ENCODE data around the gene RAB14.
"Not testable (repeated sequence)": the region's sequence is repeated elsewhere in the genome, so short reads cannot be mapped to it uniquely, and the experiment has no call there.

RAB14 gene

DNA sequence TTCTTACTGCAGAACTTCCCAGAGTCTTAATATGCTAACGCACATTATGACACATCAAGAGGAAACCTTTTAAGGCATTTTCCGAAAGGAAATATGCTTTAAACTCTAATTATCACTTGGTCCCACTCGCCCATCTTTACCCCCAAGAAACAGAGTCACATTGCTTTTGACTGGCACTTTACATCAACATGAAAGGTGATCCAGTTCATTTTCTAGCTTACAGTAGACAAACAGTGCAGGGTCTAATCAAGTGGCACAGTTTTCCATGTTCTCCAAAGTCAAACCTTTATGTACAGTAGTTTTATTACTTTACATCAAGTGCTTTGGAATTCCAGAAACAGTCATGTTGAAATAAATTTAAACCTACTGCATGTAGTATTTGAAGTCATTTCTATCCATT, 12.0 kb downstream of the RAB14 start:
- DNase-seq (ENCODE audit: low read depth), result no peak

DNA sequence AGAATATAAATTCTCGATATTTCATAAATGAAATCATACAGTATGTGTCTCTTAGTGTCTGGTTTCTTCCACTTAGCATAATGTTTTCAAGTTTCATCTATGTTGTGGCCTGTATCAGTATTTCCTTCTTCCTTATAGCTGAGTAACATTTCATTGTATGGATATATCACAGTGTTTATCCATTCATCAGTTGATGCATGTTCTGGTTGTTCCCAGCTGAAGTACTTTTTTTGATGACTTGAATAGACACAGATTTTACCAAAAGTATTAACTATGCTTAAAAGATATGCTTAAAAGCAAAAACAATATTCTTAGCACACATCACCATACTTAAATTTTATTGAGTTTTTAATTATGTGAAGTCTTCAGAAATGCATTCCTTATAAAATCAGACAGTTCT, 12.7 kb downstream of the RAB14 start:
- DNase-seq (ENCODE audit: low read depth), result no peak

DNA sequence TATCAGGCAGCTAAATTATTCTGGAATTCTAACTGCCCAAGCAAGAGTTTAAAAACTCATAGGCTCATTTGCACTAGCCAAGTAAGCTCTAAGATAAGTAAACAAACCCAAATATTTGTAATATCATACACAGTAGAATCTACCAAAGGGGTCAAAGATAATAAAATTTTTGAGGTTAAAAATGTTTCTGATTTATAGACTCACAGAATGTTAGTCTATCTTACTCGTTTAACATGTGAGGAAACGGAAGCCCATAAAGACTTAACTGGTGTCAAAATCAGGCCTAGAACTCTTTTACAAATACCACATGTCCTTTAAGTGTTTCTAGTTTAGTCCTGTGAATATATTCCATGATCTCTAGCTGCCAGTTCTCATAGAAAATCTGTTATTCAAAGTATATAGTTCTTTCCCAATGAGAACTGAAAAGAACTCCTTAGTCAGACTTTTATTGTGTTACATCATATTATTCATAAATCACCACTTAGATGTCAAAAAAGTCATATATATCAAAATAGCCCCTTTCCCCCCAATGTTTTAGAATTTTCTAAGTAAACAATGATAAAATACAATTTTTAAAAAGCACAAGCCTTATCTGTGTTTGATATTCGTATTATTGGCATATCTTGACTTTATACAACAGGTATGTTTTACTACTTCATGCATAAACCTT, 13.9 kb downstream of the RAB14 start:
- DNase-seq (ENCODE audit: low read depth), result peak; percentile 83

GRCh38 chr9:121185774-121186403, 15.8 kb downstream of the RAB14 start:
- no peak for DNase-seq (ENCODE audit: low read depth)

DNA sequence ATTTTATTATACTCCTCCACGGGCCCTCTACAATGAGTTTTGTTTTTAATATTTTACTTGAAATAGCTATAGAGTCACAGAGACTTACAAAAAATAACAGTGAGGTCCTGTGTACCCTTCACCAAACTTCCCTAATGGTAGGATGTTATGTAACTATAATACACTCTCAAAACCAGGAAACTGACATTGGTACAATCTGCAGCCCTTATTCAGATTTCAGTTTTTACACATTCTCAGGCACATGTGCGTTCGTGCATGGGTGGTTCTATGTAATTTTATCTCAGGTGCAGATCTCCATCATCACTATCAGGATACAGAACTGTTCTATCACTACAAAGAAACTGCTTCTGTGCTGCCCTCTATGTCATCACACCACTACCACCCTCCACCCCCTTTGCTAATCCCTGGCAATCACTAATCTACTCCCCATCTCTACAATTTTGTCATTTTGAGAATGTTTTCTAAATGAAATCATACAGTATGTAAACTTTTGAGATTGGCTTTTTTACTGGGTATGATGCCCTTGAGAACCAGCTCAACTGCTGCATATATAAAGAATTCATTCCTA, 16.4 kb downstream of the RAB14 start:
- DNase-seq (ENCODE audit: low read depth), result no peak

- no peak for DNase-seq (ENCODE audit: low read depth)
Observed at GRCh38 chr9:121184463-121184862, 17.2 kb downstream of the RAB14 start.

DNA sequence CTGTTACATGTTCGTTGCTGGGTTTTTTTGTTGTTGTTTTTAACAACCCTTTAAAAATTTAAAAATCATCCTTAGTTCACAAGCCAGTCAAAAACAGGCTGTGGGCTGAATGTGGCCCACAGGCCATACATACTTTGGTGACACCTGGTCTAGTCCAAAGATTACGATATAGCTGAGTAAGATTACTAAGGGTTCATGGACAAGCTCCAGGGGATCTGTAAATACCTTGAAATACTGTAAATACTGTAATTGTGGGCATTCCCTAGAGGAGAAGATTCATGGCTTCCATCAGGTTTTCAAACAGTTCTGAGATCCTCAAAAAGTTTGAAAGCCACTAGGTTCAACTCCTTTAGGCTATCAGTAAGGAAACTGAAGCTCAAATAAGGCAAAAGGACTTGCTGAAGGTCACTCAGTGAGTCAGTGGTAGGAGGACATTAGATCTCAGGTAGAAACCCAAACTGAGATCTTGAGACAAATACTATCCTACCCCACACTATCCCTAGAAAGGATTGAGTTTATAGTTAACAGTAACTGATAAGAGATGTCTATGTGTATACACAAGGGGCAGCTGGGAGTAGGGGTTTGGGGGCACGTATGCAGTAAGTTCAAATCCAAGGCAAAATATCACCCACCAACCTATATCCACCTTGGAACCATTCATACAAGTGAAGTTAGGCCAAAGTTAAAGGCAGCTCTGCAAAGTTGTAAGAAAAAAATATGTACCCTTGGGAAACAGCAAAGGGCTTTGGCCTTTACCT, 17.8 kb downstream of the RAB14 start:
- no peak for DNase-seq (ENCODE audit: low read depth)

DNA sequence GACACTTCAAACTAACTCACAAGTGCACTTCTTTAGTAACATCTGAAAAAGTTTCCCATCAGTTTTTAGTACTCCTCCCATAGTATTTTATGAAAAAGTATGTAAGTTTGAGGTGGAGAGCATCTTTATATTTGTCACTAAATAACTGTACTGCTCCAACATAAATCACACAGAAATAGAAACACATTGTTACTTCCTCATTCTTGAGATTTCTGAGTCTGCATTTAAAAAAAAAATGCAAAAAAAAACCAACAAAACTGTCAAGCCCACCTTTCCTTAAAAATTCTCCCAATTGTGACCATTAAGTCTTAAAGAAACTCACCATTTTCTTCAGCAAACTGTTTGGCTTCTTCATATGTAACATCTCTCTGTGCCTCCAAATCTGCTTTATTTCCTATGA, 18.7 kb downstream of the RAB14 start:
- no peak for DNase-seq (ENCODE audit: low read depth)

GRCh38 chr9:121182101-121182836, 19.4 kb downstream of the RAB14 start:
- DNase-seq (ENCODE audit: low read depth), result no peak

- no peak for DNase-seq (ENCODE audit: low read depth)
Observed at GRCh38 chr9:121179930-121180681, 21.6 kb downstream of the RAB14 start.

DNA sequence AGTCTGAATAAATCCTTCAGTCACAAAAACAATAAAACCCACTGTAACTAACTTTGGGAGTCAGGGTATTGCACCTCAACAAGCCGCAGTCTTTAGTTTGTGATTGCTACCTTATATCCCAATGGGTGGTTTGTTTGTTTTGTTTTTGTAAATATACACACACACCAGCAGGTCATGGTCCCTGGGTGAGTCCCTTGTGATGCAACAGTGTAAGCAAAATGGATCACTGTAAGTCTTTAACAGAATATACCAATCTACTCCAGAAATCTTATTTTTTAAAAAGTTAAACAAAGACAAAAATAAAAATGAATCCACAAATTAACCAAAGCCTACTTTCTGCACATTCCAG, 22.3 kb downstream of the RAB14 start:
- not testable (repeated sequence) for DNase-seq (ENCODE audit: low read depth)

GRCh38 chr9:121178676-121179372, 22.8 kb downstream of the RAB14 start:
- no peak for DNase-seq (ENCODE audit: low read depth)

DNA sequence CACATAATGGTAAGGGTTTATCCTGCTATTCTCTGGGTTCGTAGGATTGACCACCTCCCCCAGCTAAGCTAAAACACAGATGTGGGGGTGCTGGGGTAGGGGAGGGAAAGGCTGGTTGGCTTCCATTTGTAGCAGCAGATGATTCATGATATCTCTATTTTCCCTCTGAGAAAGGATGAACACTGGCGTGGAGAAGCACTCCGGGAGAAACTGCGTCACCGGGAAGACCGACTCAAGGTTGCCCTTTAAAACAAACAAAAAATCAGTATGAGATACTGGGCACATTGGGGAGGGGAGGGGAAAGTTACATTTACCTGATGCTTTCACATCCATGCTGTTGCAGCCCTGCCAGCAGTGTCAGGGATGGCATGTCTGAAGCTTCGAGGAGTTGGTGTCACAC, 28.2 kb downstream of the RAB14 start:
- DNase-seq (ENCODE audit: low read depth), result no peak

- no peak for DNase-seq (ENCODE audit: low read depth)
Observed at GRCh38 chr9:121172726-121173487, 28.8 kb downstream of the RAB14 start.

DNA sequence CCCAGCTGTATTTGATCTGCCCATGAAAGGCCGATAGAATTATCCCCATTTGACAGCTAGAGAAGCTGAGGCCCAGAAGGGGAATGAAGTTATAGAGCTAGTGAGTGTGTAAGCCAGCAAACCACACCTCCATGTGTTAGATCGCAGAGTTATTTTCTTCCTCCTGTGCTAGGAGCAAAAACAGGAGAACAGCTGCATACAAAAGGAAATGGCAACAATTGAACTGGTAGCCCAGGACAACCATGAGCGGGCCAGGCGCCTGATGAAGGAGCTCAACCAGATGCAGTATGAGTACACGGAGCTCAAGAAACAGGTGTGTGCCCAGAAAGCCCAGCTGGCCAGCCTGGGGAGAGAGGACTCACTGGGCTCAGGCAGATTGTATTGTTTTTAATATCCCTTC, 30.4 kb downstream of the RAB14 start:
- DNase-seq (ENCODE audit: low read depth), result no peak

GRCh38 chr9:121169094-121169601, 32.5 kb downstream of the RAB14 start:
- peak; percentile 17 for DNase-seq (ENCODE audit: low read depth)

DNA sequence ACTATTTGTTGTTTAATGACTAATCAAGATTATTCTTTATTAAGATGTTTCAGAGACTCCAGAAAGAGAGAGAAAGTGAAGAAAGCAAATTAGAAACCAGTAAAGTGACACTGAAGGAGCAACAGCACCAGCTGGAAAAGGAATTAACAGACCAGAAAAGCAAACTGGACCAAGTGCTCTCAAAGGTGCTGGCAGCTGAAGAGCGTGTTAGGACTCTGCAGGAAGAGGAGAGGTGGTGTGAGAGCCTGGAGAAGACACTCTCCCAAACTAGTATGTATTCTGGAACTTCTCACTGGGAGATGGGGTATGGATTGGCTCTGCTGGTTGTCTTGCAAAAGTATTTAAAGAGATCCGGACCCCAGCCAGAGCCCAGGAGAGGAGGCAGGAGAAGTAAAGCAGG, 33.6 kb downstream of the RAB14 start:
- DNase-seq (ENCODE audit: low read depth), result no peak

- no peak for DNase-seq (ENCODE audit: low read depth)
Observed at GRCh38 chr9:121160025-121160424, 41.6 kb downstream of the RAB14 start.

GRCh38 chr9:121157939-121158338, 43.7 kb downstream of the RAB14 start:
- DNase-seq (ENCODE audit: low read depth), result no peak

DNA sequence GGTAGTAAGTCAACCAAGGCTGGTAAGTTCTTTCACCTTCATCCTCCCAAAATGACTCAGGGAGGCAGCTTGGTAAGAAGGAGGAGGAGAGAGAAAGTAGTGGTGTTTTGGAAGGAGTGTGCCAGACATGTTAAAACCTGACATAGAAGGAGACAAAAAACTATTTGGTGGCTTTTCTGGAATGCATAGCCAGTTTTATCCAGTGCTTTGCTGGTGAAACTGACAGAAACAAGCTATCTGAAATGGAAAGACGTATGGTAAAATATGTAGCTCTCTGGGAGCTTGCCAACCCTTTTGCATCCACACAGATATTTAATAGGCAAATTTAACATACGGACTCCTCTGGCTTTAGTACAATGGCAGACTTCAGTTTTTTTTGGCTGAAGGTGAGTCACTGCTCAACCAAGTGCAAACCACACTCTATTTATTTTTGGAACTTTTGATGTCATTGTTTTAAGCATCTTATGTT, 45.4 kb downstream of the RAB14 start:
- peak; percentile 35 for DNase-seq (ENCODE audit: low read depth)
